ENCODE measurements around the gene DLEU7. TPM values are rescaled to one million over a fixed set of nuclear protein-coding genes. Genes with fewer than 3 reads are reported as not detected.

The DLEU7 gene
- total and polyA plus RNA-seq, 9 of the 15 experiments (the other 6 are each of a cell fraction or from before 2014, with no cell fraction given) = 0.03 to 0.06 TPM; not detected in 7

DNA sequence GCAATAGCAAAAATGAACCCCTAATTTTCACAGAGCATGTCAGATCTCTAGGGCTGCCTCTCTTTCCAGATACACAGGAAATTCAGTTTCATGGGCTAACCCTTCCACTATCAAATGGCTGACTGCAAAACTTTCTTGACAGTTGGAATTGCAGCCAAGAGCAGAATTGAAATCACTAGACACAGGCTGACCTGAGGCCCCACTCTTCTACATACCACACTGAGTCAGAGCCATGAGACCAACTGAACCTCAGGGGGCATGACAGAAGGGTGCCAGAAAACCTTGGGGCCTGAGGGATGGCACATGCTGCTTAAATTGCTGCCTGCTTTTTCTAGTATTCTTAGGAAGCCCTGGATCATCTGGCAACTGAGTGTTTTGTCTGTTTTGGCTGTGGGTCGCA lies 1.7 kb upstream of the DLEU7 start:
- no peaks in the 10 kb centered on the region for H3K9me3 ChIP-seq (replicated peaks; ENCODE audit: control insufficient read depth, insufficient read depth, low read depth, low read length)
- in situ Hi-C loops (cut with MboI) = no loop called here
- no peak overlapping the region for H3K4me2 ChIP-seq (ENCODE audit: insufficient read depth, low read length)
- 0% methylated on average over 1 of the region's 1 CpG for WGBS (ENCODE audit: insufficient coverage, low coverage, missing lambda C conversion rate)
- H3K9me1 ChIP-seq (ENCODE audit: control insufficient read depth, insufficient read depth, low read length) = no peaks in the 10 kb centered on the region
- H3K79me2 ChIP-seq (ENCODE audit: control insufficient read depth, insufficient read depth, low read length) = no peaks in the 10 kb centered on the region
- no peaks in the 10 kb centered on the region; a peak in 2 of 5 replicates for H3K27me3 ChIP-seq (ENCODE audit: control insufficient read depth in 2 of 2, insufficient read depth in 2 of 2, low read length in 2 of 2)
- H3K36me3 ChIP-seq (ENCODE audit: control insufficient read depth, insufficient read depth, low read length) = no peaks in the 10 kb centered on the region
- no peaks in the 10 kb centered on the region for H4K20me1 ChIP-seq (replicated peaks; ENCODE audit: control insufficient read depth, insufficient read depth, low read length)
- DNase-seq (ENCODE audit: extremely low read depth in 1 of 4, low spot score in 3 of 4) = no peak
- TF ChIP-seq, protein P1, sequence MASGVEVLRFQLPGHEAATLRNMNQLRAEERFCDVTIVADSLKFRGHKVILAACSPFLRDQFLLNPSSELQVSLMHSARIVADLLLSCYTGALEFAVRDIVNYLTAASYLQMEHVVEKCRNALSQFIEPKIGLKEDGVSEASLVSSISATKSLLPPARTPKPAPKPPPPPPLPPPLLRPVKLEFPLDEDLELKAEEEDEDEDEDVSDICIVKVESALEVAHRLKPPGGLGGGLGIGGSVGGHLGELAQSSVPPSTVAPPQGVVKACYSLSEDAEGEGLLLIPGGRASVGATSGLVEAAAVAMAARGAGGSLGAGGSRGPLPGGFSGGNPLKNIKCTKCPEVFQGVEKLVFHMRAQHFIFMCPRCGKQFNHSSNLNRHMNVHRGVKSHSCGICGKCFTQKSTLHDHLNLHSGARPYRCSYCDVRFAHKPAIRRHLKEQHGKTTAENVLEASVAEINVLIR (CRISPR knock-in tag; IDR thresholded peaks at IDR 0.05) = no peak
- no peak for TF ChIP-seq GTF2A2 (tag; IDR thresholded peaks at IDR 0.05)
- TF ChIP-seq RBM25 (IDR thresholded peaks at IDR 0.05; ENCODE audit: low read depth, low read length, severe bottlenecking) = no peak
- TF ChIP-seq TGIF2 (CRISPR knock-in tag; IDR thresholded peaks at IDR 0.05) = no peak
- TF ChIP-seq MTA2 (IDR thresholded peaks at IDR 0.05; ENCODE audit: low read depth) = no peak
- TF ChIP-seq, protein P2, sequence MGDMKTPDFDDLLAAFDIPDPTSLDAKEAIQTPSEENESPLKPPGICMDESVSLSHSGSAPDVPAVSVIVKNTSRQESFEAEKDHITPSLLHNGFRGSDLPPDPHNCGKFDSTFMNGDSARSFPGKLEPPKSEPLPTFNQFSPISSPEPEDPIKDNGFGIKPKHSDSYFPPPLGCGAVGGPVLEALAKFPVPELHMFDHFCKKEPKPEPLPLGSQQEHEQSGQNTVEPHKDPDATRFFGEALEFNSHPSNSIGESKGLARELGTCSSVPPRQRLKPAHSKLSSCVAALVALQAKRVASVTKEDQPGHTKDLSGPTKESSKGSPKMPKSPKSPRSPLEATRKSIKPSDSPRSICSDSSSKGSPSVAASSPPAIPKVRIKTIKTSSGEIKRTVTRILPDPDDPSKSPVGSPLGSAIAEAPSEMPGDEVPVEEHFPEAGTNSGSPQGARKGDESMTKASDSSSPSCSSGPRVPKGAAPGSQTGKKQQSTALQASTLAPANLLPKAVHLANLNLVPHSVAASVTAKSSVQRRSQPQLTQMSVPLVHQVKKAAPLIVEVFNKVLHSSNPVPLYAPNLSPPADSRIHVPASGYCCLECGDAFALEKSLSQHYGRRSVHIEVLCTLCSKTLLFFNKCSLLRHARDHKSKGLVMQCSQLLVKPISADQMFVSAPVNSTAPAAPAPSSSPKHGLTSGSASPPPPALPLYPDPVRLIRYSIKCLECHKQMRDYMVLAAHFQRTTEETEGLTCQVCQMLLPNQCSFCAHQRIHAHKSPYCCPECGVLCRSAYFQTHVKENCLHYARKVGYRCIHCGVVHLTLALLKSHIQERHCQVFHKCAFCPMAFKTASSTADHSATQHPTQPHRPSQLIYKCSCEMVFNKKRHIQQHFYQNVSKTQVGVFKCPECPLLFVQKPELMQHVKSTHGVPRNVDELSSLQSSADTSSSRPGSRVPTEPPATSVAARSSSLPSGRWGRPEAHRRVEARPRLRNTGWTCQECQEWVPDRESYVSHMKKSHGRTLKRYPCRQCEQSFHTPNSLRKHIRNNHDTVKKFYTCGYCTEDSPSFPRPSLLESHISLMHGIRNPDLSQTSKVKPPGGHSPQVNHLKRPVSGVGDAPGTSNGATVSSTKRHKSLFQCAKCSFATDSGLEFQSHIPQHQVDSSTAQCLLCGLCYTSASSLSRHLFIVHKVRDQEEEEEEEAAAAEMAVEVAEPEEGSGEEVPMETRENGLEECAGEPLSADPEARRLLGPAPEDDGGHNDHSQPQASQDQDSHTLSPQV (IDR thresholded peaks at IDR 0.05) = no peak
- TF ChIP-seq ZEB2 (IDR thresholded peaks at IDR 0.05) = no peak
- no peak for TF ChIP-seq ZFX (CRISPR knock-in tag; IDR thresholded peaks at IDR 0.05)
- TF ChIP-seq, protein P3, sequence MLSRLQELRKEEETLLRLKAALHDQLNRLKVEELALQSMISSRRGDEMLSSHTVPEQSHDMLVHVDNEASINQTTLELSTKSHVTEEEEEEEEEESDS (CRISPR knock-in tag; IDR thresholded peaks at IDR 0.05) = no peak
- TF ChIP-seq BHLHE40 (IDR thresholded peaks at IDR 0.05; ENCODE audit: low read length) = no peak
- H3K27ac ChIP-seq (ENCODE audit: extremely low read depth, low read depth, low read length) = no peak overlapping the region
- POLR2A ChIA-PET = no interaction called here
- no peak overlapping the region for H3K9ac ChIP-seq (ENCODE audit: insufficient read depth in 1 of 2, low read depth in 2 of 2, low read length in 2 of 2)
- intact Hi-C loops (cut with micrococcal nuclease) = no loop called here
- H2AFZ ChIP-seq (ENCODE audit: low read depth, low read length) = no peak overlapping the region
- H3K4me1 ChIP-seq (replicated peaks in 1 of 2; ENCODE audit: control insufficient read depth in 2 of 2, insufficient read depth in 2 of 2, low read length in 2 of 2) = no peaks in the 10 kb centered on the region
- H3K4me3 ChIP-seq = no peak overlapping the region
- ATAC-seq = no peak
- FAIRE-seq = no peak
- no TSS peak for BruUV-seq (replicated peaks)
- CTCF ChIA-PET (ENCODE audit: low intra/inter-chr PET ratio) = no interaction called here

Measured in K562 (cell line).